GM10847 (cell line): ENCODE measurements around the gene CCDC86.

ENCODE experiments used
- POLR2A ChIP-seq: IDR thresholded peaks from 2 replicates; pipeline ENCODE4 v1.6.1; 2011; ENCODE audit not compliant: insufficient read length; ENCODE audit errors: extremely low read depth

CCDC86 gene, protein sequence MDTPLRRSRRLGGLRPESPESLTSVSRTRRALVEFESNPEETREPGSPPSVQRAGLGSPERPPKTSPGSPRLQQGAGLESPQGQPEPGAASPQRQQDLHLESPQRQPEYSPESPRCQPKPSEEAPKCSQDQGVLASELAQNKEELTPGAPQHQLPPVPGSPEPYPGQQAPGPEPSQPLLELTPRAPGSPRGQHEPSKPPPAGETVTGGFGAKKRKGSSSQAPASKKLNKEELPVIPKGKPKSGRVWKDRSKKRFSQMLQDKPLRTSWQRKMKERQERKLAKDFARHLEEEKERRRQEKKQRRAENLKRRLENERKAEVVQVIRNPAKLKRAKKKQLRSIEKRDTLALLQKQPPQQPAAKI

DNA sequence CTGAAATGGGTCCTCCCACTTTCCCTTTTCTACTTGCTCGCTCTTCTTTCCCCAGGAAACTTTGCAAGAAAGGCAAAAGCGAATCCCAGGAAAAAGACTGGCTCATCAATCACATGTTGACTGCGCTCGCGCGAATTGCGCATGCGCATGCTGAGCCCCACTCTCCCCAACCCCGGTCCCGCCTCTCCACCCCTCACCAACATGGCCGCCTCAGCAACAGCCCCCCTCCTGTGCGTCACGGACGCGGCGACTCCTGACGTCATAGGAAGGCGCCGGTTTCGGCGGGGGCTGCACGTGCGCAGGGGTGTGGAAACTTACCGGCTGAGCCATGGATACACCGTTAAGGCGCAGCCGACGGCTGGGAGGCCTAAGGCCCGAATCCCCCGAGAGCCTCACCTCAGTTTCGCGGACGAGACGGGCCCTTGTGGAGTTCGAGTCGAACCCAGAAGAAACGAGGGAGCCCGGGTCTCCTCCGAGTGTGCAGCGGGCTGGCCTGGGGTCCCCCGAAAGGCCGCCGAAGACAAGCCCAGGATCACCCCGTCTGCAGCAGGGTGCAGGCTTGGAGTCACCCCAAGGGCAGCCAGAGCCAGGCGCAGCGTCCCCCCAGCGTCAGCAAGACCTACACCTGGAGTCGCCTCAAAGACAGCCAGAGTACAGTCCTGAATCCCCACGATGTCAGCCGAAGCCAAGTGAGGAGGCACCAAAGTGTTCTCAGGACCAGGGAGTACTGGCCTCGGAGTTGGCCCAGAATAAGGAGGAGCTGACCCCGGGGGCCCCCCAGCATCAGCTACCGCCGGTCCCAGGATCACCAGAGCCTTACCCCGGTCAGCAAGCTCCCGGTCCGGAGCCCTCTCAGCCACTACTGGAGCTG lies at the start of gene CCDC86:
CCDC86 (plus strand) TSS at position 317 of the 871 bp plus-strand sequence; CDS start at position 329, 12 bp downstream.
- no peak for TF ChIP-seq POLR2A

DNA sequence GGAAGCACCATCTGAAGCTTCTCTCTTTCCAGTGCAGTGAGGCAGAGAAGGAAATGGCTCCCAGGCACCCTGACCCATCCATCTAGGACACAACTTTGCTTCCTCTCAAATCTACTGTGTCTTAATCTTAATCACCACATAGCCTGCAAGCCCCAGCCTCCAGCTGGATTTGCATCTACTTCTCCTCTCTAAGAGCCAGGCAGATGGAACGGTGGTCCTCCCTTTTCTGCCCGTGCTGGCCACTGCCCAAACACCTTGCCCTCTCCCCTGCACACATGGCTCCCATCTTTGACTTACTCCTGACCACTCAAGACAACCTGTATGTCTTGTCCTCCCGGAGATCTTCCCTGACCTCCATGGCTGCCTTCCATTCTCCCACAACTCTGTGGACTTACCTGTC lies 49.4 kb upstream of the CCDC86 start:
- TF ChIP-seq POLR2A = no peak

DNA sequence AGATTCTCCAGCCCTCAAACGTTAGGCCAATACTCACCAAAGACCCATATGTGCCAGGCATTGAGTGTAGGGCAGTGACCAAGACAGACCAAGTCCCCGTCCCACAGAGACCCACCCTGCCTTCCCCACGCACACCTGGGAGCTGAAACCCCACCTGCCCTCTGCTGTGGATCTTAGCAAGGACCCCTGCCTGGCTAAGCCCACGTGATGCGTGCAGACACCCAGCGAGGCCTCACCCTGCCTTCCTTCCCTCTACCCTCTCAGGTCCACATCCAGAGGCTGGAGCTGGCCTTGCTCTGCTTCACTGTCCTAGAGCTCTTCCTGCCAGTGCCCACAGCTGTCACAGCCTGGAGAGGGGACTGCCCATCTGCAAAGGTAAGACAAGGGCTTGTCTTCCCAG lies 46.6 kb upstream of the CCDC86 start:
- no peak for TF ChIP-seq POLR2A

DNA sequence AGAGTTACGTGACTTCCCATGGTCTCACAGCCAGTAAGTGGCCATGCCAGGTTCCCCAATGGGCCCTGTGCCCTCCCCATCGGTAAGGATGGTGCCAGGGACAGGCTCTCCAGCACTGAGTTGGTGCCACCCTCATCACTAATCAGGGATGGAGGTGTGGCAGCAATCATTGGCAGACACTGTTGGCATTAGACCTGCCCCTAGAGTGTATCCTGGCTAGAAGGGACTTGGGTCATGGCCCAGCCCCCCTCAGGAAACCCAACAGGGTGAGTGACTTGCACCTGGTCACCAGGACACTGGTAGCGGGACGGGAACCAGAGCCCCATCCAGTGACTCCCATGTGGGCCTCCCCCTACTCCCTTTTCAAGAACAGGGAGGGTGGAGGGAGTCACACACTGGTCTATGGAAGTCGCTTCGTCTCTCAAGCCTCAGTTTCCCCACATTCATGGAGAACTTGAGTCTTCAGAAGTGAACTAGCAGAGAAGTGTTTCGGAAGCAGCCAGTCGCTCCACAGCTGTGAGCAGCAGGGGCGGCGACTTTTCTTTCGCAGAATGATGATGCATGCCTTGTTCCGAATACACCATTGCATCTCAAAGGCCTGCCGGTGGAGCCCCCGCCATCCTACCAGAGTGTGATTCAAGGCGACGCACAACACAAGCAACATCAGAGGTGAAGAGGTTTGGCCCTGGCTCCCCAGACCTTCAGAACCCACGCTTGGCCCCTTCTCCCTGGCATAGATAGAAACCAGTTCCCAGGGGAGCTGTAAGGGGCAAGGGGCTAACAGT lies 43.9 kb upstream of the CCDC86 start:
- no peak for TF ChIP-seq POLR2A

DNA sequence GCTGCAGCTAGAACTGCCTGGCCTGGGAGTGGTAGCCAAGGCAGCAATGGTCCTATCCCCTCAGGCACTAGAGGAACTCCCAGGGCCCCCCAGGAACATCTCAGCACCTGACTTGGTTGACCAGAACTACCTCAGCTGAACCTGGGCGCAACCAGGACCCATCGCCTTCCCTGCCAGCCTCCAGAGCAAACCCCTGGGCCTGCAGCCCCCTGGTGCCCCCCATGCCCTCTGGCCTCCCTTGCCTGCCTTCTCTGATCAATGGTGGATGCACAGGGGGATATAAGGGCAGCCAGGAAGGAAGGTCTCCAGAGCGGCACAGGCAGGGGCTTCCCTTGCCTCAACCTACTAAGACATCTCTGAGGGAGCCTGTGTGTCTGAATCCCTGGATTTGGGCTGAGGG lies 43.3 kb upstream of the CCDC86 start:
- no peak for TF ChIP-seq POLR2A

DNA sequence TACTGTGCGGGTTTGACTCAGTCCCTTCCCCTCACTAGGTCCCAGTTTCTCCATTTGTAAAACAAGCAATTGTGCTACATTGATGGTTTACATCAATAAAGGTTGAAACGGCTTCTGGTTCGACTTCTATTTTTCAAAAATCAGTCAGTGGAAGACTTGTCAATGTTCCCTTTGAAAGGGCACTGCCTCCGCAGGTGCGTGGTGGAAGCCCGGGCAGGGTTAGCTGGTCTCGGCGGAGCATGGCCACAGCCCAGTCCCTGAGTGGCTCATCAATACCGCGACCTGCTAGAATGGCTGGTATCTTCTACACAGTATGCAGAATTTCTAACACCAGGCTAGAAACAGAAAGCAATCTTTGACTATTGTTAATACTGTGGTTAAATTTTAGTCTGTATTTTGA lies 40.7 kb upstream of the CCDC86 start:
- TF ChIP-seq POLR2A = no peak

DNA sequence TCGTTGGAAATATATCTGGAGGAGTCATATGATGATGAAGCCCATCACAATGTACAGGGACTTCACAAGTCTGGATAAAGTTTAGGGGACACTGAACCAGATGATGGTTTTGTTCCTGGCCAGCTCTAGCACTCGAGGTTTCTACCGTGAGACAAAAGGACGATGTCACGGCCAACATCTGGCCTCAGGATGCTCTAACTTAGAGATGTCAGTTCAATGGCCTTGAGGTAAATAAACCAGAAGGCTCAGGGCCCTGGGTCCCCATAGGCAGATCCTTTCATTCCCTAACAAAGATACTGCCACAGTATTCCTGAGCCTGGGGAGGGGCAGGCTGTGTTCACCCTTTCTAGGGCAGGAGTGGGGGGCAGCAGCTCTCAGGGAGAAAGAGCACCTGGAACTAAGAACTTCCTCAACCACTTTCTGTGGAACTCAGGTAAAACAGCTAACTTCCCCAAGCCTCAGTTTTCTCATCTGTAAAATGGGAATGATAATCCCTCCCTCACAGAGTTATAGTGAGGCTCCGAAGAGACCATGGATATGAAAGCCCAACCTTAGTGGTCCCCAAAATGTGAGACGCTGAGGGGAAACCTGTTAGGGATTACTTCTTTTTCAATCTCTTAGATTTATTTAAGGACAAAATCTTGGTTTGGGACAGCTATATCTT lies 38.5 kb upstream of the CCDC86 start:
- TF ChIP-seq POLR2A = no peak

DNA sequence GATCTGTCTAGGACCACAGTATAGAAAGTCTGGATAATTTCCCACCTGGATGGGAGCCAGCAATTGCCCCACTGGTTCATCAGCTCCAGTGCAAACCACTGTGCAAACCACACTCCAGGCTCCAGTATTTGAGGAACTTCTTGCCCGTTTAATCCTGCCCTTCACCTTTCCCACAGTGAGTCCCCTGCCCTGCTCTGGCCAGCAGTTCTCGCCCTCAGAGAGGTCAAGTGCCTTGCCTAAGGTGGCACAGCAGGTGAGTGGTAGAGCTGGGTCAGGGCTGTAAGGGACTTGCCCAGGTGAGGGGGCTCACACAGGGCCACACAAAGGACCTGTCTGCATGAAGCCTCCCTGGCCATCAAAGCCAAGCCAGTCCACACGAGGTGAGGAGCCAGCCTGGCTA lies 32.7 kb upstream of the CCDC86 start:
- no peak for TF ChIP-seq POLR2A

DNA sequence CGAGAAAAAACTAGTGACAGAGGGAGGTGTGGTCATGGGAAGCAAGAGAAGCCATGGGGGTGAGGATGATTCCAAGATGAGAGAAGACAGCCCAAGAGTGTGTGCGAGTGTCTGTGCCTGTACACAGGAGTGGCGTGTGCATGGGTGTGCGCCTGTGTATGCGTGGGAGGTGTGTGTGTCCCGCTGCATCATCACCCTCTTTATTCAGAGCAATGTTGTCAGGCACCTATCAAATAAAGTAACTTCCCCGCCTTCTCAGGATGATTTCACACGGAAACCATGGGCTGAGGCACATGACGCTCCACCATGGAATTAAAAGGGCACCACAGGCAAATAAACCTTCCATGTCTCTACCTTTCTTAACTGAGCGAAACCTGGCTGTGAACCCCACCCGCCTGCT lies 32.2 kb upstream of the CCDC86 start:
- no peak for TF ChIP-seq POLR2A

DNA sequence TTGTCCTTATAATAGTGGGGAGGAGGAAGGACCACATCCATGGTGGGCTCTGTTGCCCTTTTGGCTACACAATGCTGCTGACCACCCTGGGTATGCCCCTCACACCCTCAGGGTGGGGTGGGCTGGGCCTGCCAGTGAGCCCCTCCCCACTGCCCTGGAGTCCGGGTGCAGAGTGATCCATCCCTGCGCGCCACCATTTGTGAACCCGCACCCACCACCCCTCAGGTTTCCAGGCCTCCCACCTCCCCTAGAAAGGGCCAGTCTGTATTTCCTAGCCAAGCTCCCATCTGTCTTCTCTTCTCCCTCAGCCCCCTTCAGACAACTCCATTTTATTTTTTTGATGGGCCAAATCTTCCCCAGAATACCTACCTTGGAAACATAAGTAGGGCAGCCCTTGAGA lies 31.8 kb upstream of the CCDC86 start:
- TF ChIP-seq POLR2A = no peak

DNA sequence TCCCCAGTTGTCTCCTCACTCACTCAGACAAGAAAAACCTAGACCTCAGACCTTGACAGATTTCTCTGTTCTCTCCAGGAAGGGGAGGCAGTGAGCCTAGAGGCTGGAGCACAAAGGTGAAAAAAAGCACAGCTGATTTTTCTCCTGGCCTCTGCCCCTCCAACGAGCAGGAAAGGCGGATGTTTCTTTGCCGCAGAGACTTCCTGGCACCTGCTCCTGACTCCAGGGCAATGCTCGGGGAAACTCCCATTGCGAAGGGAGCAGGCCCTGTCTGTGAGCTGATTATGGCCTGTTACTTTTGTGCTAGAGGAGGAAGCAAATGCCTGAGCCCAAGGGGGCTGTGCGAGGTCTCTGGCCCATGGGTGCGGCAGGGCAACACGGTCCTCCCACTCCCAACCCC lies 31.3 kb upstream of the CCDC86 start:
- TF ChIP-seq POLR2A = no peak

DNA sequence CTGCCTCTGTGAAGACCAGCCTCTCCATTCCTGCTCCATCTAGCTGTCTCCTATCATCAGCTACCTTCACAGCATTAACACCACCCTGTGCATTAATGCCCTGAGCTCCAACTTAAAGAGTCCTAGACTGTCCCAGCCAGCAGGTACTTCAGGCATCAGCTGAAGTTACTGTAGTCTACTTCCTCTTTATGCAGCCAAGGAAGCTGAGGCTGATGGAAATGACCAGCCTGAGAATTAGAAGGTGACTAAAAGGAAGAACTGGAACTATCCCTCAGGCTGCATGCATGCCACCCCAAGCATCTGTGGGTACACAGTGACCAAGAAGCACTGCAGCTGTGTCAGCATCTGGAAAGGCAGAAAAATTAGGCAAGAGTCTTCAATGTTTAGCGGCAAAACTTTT lies 28.6 kb upstream of the CCDC86 start:
- TF ChIP-seq POLR2A = no peak

DNA sequence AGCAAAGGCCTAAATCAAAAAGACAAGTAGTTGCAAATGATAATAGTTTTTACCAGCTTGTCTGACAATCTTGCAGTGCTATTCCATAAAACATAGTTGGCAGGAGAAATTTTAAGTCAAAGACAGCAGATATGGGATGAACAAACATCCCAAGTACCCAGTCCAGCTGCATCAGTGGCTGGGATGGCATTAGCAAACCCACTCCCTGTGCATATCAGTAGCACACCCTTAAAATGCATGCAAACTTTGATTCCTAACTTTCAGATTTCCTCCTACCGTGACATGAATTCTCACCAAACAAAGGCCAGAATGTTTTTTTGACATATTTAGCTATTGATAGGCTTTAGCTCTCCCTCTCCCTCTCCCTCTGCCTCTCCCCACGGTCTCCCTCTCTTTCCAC lies 27.8 kb upstream of the CCDC86 start:
- no peak for TF ChIP-seq POLR2A

DNA sequence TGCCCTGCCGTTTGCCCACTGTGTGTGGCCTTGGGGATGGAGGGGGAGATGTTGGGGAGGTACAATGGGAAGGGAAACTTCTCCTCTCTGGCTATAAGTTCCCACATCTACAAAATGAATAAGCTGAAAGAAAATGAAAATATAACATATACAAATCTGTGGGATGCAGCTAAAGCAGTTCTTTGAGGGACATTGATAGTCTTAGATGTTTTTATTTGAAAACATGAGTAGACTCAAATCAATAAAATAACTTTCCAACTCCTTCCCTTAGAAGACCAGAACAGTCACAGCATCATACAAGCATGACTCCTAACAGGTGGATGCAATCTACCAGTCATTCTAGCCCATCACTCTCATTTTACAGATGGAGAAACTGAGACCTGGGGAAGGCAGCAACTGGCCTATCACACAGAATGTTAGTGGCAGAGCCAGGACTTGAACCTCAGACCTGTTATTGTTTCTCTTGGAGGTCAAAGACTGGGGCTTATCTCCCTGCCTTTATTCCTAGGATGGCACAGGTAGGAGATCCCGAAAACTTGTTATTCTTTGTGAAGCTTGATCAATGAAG lies 25.2 kb upstream of the CCDC86 start:
- no peak for TF ChIP-seq POLR2A

DNA sequence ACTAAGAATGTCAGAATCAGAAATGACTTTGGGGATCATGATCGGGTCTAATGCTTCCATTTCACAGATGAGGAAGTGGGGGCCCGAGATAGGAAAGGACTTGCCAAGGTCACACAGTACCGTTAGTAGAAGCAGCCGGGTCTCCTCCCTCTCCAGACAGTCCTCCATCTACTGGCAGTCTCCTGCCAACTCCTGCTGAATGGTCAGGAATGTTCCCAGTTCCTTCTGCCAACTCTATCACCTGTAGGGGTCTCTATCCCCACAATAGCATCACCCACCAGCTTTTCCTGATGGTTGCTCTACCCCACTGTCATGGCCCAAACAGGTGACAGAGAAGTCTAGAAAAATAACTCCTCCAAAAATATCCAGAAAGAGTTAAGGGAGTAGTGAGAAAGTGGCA lies 23.9 kb upstream of the CCDC86 start:
- TF ChIP-seq POLR2A = no peak
